ENCODE data around the gene ZNF75A. TPM values are rescaled to one million over a fixed set of nuclear protein-coding genes. Genes with fewer than 3 reads are reported as not detected.
A peak's percentile ranks its signal among the peaks of the same experiment; 100 is the strongest.

ZNF75A gene
- total RNA-seq, 1 experiment from 2014 or later = 24.5 TPM

DNA sequence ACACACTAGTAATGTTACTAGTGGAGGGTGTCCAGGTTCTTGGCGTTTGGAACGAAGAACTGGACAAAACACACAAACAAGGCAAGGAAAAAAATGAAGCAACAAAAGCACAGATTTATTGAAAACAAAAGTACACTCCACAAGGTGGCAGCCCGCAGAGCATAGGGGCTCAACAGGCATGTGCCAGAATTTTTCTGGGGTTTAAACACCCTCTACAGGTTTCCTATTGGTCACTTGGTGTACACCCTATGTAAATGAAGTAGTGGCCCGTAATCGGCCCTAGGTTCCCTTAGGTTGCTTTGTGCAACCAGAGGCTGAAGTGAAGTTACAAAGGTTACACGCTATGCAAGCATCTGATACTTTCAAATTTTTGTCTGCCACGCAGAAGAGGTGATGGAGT is 58.5 kb downstream of the ZNF75A start:
- DNase-seq (ENCODE audit: low read depth, low spot score) (no peak), ATAC-seq (no peak)
- Histone ChIP-seq H3K27me3 (ENCODE audit: control insufficient read depth, insufficient read depth, low read length) (no peaks in the 10 kb centered on the region; the same call in 1 of the 2 replicates), H3K27ac (ENCODE audit: low read length) (peak overlapping the region; percentile 71; the same call in 1 of the 2 replicates), H3K36me3 (ENCODE audit: control insufficient read depth, insufficient read depth, low read length) (no peaks in the 10 kb centered on the region), H3K9me3 (ENCODE audit: control insufficient read depth, insufficient read depth, low read depth, low read length) (no peaks in the 10 kb centered on the region; the same call in 1 of the 2 replicates), H3K4me1 (ENCODE audit: control insufficient read depth, insufficient read depth, low read length) (no peaks in the 10 kb centered on the region), H3K4me3 (ENCODE audit: low read depth in 2 of 2, low read length in 2 of 2) (no peak overlapping the region)
- intact Hi-C loops (cut with micrococcal nuclease; ENCODE audit: unreplicated experiment) = no loop called here
- no peak for TF ChIP-seq POLR2AphosphoS5 (IDR thresholded peaks at IDR 0.05; ENCODE audit: low read depth, low read length)
- TF ChIP-seq, protein P1, sequence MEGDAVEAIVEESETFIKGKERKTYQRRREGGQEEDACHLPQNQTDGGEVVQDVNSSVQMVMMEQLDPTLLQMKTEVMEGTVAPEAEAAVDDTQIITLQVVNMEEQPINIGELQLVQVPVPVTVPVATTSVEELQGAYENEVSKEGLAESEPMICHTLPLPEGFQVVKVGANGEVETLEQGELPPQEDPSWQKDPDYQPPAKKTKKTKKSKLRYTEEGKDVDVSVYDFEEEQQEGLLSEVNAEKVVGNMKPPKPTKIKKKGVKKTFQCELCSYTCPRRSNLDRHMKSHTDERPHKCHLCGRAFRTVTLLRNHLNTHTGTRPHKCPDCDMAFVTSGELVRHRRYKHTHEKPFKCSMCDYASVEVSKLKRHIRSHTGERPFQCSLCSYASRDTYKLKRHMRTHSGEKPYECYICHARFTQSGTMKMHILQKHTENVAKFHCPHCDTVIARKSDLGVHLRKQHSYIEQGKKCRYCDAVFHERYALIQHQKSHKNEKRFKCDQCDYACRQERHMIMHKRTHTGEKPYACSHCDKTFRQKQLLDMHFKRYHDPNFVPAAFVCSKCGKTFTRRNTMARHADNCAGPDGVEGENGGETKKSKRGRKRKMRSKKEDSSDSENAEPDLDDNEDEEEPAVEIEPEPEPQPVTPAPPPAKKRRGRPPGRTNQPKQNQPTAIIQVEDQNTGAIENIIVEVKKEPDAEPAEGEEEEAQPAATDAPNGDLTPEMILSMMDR (IDR thresholded peaks at IDR 0.05) = peak; percentile 27
- ChIA-PET POLR2A (no interaction called here), CTCF (no interaction called here)
- no TSS peak for BruUV-seq (replicated peaks)
- in situ Hi-C loops (cut with HindIII; ENCODE audit: low pct_unique_long_range_greater_than_20kb, low sequenced_read_pairs) = no loop called here

DNA sequence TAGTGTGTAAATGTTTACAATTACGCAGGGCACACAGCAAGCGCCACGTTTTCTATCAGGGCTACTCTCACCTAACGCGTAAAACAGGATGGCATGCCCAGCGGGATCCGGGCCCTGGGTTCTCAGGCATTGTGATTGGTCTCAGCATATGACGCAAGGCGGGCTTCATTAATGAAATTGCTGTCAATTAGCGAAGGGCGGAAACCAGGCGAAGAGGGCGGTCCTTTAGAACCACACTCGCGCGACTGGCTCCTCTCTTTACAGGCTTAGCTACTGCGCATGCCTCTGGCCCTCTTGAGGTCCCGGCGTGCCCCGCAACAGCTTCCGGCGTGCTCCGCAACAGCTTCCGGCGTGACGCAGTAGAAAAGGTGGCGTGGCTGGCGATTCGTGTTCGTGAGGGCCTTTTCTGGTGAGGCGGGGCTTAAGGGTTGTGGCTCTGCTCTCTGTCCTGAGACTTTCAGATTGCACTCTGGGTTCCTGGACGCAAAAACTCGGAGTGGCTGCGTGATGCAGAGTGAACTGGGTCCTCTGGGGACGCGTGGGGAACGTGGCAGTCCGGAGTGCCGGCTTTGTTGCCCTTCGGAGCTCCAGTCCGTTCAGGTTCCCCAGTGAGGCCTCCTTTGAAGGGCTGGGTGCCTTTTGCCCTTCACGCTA is 59.6 kb downstream of the ZNF75A start:
- no peak for TF ChIP-seq TCF7L2 (IDR thresholded peaks at IDR 0.05; ENCODE audit: low read depth, low read length)
- no peak for TF ChIP-seq POLR2AphosphoS5 (IDR thresholded peaks at IDR 0.05; ENCODE audit: low read depth, low read length)
- TF ChIP-seq, protein P2, sequence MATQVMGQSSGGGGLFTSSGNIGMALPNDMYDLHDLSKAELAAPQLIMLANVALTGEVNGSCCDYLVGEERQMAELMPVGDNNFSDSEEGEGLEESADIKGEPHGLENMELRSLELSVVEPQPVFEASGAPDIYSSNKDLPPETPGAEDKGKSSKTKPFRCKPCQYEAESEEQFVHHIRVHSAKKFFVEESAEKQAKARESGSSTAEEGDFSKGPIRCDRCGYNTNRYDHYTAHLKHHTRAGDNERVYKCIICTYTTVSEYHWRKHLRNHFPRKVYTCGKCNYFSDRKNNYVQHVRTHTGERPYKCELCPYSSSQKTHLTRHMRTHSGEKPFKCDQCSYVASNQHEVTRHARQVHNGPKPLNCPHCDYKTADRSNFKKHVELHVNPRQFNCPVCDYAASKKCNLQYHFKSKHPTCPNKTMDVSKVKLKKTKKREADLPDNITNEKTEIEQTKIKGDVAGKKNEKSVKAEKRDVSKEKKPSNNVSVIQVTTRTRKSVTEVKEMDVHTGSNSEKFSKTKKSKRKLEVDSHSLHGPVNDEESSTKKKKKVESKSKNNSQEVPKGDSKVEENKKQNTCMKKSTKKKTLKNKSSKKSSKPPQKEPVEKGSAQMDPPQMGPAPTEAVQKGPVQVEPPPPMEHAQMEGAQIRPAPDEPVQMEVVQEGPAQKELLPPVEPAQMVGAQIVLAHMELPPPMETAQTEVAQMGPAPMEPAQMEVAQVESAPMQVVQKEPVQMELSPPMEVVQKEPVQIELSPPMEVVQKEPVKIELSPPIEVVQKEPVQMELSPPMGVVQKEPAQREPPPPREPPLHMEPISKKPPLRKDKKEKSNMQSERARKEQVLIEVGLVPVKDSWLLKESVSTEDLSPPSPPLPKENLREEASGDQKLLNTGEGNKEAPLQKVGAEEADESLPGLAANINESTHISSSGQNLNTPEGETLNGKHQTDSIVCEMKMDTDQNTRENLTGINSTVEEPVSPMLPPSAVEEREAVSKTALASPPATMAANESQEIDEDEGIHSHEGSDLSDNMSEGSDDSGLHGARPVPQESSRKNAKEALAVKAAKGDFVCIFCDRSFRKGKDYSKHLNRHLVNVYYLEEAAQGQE (IDR thresholded peaks at IDR 0.05; ENCODE audit: insufficient read depth in 1 of 2, low read depth in 2 of 2, low read length in 1 of 2) = no peak
- TF ChIP-seq, protein P1 (IDR thresholded peaks at IDR 0.05) = no peak
- no peak for TF ChIP-seq SIN3A (IDR thresholded peaks at IDR 0.05; ENCODE audit: borderline replicate concordance, insufficient read depth, low read depth, low read length)
- Histone ChIP-seq H3K9me3 (ENCODE audit: control insufficient read depth, insufficient read depth, low read depth, low read length) (no peaks in the 10 kb centered on the region; the same call in 1 of the 2 replicates), H3K27me3 (ENCODE audit: control insufficient read depth, insufficient read depth, low read length) (no peaks in the 10 kb centered on the region; the same call in 1 of the 2 replicates), H3K27ac (ENCODE audit: low read length) (peak overlapping the region; percentile 82), H3K4me3 (ENCODE audit: low read depth in 2 of 2, low read length in 2 of 2) (peak overlapping the region; percentile 50 to 51), H3K36me3 (ENCODE audit: control insufficient read depth, insufficient read depth, low read length) (no peaks in the 10 kb centered on the region), H3K4me1 (ENCODE audit: control insufficient read depth, insufficient read depth, low read length) (no peaks in the 10 kb centered on the region)
- CTCF ChIA-PET = no interaction called here
- ATAC-seq (peak; percentile 96), DNase-seq (ENCODE audit: low read depth, low spot score) (peak; percentile 63)
- intact Hi-C loops (cut with micrococcal nuclease; ENCODE audit: unreplicated experiment) (no loop called here), in situ Hi-C loops (cut with HindIII; ENCODE audit: low pct_unique_long_range_greater_than_20kb, low sequenced_read_pairs) (no loop called here)
- no TSS peak for BruUV-seq (replicated peaks)
- POLR2A ChIA-PET = interaction anchor here (0.7 kb wide), 1 partner anchor 503 kb away, joined by 3 read pairs; no protein-coding TSS in a partner anchor

Other genes with a start within 250 kb of the ZNF75A start
- 17.1 TPM for gene IL32, start 239.9 kb upstream of the ZNF75A start, total RNA-seq (2021; ENCODE audit: unreplicated experiment)
- 0.21 TPM for gene ZSCAN10, start 206.2 kb upstream of the ZNF75A start, total RNA-seq (2021; ENCODE audit: unreplicated experiment)
- gene ZNF205, start 192.9 kb upstream of the ZNF75A start, total RNA-seq (2021; ENCODE audit: unreplicated experiment) = 18.3 TPM
- 12.3 TPM for gene ZNF213, start 170.5 kb upstream of the ZNF75A start, total RNA-seq (2021; ENCODE audit: unreplicated experiment)
- gene OR1F1, start 117.3 kb upstream of the ZNF75A start, total RNA-seq (2021; ENCODE audit: unreplicated experiment) = 0.26 TPM
- gene ZNF200, start 70.3 kb upstream of the ZNF75A start, total RNA-seq (2021; ENCODE audit: unreplicated experiment) = 12.4 TPM
- gene MEFV, start 48.9 kb upstream of the ZNF75A start, total RNA-seq (2021; ENCODE audit: unreplicated experiment) = 0.46 TPM
- gene ZNF263, start 22.0 kb upstream of the ZNF75A start, total RNA-seq (2021; ENCODE audit: unreplicated experiment) = 53.5 TPM
- gene TIGD7, start 67 bp upstream of the ZNF75A start, total RNA-seq (2021; ENCODE audit: unreplicated experiment) = 4.5 TPM
- gene OR2C1, start 50.4 kb downstream of the ZNF75A start, total RNA-seq (2021; ENCODE audit: unreplicated experiment) = not detected
- gene ZSCAN32, start 95.5 kb downstream of the ZNF75A start, total RNA-seq (2021; ENCODE audit: unreplicated experiment) = 18.9 TPM
- 14.4 TPM for gene ZNF174, start 95.7 kb downstream of the ZNF75A start, total RNA-seq (2021; ENCODE audit: unreplicated experiment)
- 2.7 TPM for gene ZNF597, start 138.0 kb downstream of the ZNF75A start, total RNA-seq (2021; ENCODE audit: unreplicated experiment)
- gene NAA60, start 138.2 kb downstream of the ZNF75A start, total RNA-seq (2021; ENCODE audit: unreplicated experiment) = 56.0 TPM
- gene C16orf90, start 190.0 kb downstream of the ZNF75A start, total RNA-seq (2021; ENCODE audit: unreplicated experiment) = not detected
- 14.5 TPM for gene CLUAP1, start 195.5 kb downstream of the ZNF75A start, total RNA-seq (2021; ENCODE audit: unreplicated experiment)

Data from Panc1 (cell line).